ENCODE measurements around the gene MCTP1.

The MCTP1 gene

DNA sequence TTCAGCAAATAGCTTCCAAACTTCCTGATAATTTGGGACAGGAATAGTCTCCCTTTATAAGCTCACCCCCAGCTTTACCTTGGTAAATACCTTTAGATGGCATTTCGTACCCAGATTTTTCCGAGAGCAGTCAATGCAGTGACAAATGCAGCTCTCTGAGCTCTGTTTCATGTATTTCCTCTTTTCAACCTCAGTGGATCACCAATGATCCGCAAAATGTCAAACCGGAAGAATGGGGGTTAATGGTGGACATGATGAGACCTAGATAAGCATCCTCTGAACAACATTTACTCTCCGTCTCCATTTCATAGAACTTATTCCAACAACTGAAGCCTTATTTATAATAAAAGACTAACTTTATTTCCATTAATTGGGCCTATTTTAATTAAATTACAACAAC is 227.3 kb downstream of the MCTP1 start:
- H3K27ac ChIP-seq, result no peak overlapping the region
- H3K27me3 ChIP-seq (ENCODE audit: control insufficient read depth, insufficient read depth, low read length), result no peaks in the 10 kb centered on the region
- H3K4me3 ChIP-seq (ENCODE audit: low read depth, low read length), result no peak overlapping the region
- no peaks in the 10 kb centered on the region for H3K9me3 ChIP-seq (ENCODE audit: control insufficient read depth, low read length)
- no peak overlapping the region for H3K9ac ChIP-seq
- TF ChIP-seq, protein P1, sequence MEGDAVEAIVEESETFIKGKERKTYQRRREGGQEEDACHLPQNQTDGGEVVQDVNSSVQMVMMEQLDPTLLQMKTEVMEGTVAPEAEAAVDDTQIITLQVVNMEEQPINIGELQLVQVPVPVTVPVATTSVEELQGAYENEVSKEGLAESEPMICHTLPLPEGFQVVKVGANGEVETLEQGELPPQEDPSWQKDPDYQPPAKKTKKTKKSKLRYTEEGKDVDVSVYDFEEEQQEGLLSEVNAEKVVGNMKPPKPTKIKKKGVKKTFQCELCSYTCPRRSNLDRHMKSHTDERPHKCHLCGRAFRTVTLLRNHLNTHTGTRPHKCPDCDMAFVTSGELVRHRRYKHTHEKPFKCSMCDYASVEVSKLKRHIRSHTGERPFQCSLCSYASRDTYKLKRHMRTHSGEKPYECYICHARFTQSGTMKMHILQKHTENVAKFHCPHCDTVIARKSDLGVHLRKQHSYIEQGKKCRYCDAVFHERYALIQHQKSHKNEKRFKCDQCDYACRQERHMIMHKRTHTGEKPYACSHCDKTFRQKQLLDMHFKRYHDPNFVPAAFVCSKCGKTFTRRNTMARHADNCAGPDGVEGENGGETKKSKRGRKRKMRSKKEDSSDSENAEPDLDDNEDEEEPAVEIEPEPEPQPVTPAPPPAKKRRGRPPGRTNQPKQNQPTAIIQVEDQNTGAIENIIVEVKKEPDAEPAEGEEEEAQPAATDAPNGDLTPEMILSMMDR (IDR thresholded peaks at IDR 0.05), result no peak
- H3K36me3 ChIP-seq (ENCODE audit: control insufficient read depth, insufficient read depth, low read length), result no peaks in the 10 kb centered on the region
- H3K4me2 ChIP-seq (ENCODE audit: low read length), result no peak overlapping the region
- no peaks in the 10 kb centered on the region for H3K79me2 ChIP-seq
- H3K4me1 ChIP-seq, result no peaks in the 10 kb centered on the region
- H2AFZ ChIP-seq, result no peak overlapping the region

GRCh38 chr5:95053253-95053652 is 231.6 kb downstream of the MCTP1 start:
- Histone ChIP-seq H3K9me3 (ENCODE audit: control insufficient read depth, low read length) (no peaks in the 10 kb centered on the region), H3K4me3 (ENCODE audit: low read depth, low read length) (no peak overlapping the region), H3K27ac (no peak overlapping the region), H2AFZ (no peak overlapping the region), H3K4me1 (no peaks in the 10 kb centered on the region), H3K4me2 (ENCODE audit: low read length) (no peak overlapping the region), H3K27me3 (ENCODE audit: control insufficient read depth, insufficient read depth, low read length) (no peaks in the 10 kb centered on the region), H3K79me2 (no peaks in the 10 kb centered on the region), H3K36me3 (ENCODE audit: control insufficient read depth, insufficient read depth, low read length) (no peaks in the 10 kb centered on the region), H3K9ac (no peak overlapping the region)
- TF ChIP-seq, protein P1 (IDR thresholded peaks at IDR 0.05), result no peak

DNA sequence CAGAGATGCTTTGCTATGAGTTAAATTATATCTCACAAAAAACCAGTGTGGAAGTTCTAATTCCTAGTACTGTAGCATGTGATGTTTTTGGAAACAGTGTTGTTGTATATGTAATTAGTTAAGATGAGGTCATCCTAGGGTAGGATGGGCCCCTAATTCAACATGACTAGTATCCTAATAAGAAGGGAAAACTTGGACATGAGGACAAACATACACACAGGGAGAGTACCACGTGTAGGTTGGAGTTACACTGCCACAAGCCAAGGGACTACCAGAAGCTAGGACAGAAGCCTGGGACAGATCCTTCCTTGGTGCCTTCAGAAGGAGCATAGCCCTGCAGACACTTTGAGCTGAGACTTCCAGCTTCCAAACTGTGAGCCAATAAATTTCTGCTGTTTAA is 234.2 kb downstream of the MCTP1 start:
- Histone ChIP-seq H3K79me2 (no peaks in the 10 kb centered on the region), H2AFZ (no peak overlapping the region), H3K36me3 (ENCODE audit: control insufficient read depth, insufficient read depth, low read length) (no peaks in the 10 kb centered on the region), H3K9ac (no peak overlapping the region), H3K27ac (no peak overlapping the region), H3K9me3 (ENCODE audit: control insufficient read depth, low read length) (no peaks in the 10 kb centered on the region), H3K4me3 (ENCODE audit: low read depth, low read length) (no peak overlapping the region), H3K4me1 (no peaks in the 10 kb centered on the region), H3K4me2 (ENCODE audit: low read length) (no peak overlapping the region), H3K27me3 (ENCODE audit: control insufficient read depth, insufficient read depth, low read length) (no peaks in the 10 kb centered on the region)
- TF ChIP-seq, protein P1 (IDR thresholded peaks at IDR 0.05), result no peak

DNA sequence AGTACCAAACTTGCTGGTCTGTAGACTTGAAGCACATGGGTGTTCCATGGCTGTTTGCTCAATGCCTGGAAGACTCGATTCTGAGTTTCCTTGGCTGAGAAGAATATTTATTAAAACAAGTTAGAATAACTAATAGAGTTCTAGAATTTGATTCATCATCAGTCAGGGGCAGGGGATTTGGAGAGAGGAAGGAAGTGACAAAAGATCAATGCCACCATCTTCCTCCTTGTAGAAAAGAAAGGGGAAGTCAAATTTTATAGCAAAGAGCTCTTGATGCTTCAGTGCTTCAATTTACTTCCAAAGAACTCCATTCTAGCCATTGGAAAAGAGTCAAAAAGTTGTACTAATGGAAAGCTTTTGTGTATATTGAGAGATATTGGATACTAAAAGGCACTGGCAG is 236.3 kb downstream of the MCTP1 start:
- TF ChIP-seq, protein P1 (IDR thresholded peaks at IDR 0.05), result no peak
- Histone ChIP-seq H3K27me3 (ENCODE audit: control insufficient read depth, insufficient read depth, low read length) (no peaks in the 10 kb centered on the region), H3K9me3 (ENCODE audit: control insufficient read depth, low read length) (no peaks in the 10 kb centered on the region), H3K4me1 (no peaks in the 10 kb centered on the region), H3K36me3 (ENCODE audit: control insufficient read depth, insufficient read depth, low read length) (no peaks in the 10 kb centered on the region), H2AFZ (no peak overlapping the region), H3K4me3 (ENCODE audit: low read depth, low read length) (no peak overlapping the region), H3K4me2 (ENCODE audit: low read length) (no peak overlapping the region), H3K9ac (no peak overlapping the region), H3K79me2 (no peaks in the 10 kb centered on the region), H3K27ac (no peak overlapping the region)

DNA sequence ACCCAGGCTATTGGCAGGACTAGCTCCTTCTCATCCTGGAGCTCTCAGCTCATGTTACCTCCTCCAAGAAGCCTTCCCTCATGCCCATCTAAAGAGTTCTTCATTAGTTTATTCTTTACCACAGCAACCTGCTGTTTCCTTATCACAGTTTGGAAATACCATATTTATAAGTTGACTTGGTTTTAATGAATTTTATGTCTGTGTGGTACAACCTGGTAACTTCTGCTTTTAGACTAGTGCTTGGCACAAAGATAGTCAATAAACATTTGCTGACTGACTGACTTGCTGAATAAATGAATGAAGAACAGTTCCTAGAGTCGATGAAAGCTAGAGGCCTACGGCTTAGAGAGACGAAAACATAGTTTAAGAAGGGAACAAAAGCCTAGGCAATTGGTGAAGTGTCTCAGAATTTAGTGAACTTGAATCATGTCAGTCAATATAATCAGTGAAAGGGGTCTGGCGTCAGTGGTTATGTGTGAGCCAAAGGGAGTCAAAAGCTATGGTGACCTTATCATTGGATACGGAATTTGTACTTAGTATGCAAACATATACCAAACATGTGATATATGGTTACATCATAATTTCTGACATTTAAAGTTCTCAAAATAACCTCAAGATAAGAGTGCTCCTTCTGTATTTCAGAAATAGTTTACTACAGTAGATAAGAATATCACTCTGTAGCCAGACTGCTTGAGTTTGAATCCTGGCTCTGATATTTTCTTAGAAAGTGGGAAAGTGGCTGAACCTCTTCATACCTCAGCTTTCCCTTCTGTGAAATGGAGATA is 239.5 kb downstream of the MCTP1 start:
- Histone ChIP-seq H3K9ac (no peak overlapping the region), H2AFZ (no peak overlapping the region), H3K27me3 (ENCODE audit: control insufficient read depth, insufficient read depth, low read length) (no peaks in the 10 kb centered on the region), H3K4me2 (ENCODE audit: low read length) (no peak overlapping the region), H3K79me2 (no peaks in the 10 kb centered on the region), H3K4me3 (ENCODE audit: low read depth, low read length) (no peak overlapping the region), H3K4me1 (no peaks in the 10 kb centered on the region), H3K36me3 (ENCODE audit: control insufficient read depth, insufficient read depth, low read length) (no peaks in the 10 kb centered on the region), H3K27ac (no peak overlapping the region), H3K9me3 (ENCODE audit: control insufficient read depth, low read length) (no peaks in the 10 kb centered on the region)
- TF ChIP-seq, protein P1 (IDR thresholded peaks at IDR 0.05), result no peak

All from parathyroid adenoma (tissue), 2 donors.